HepG2 (cell line): ENCODE results near the gene ABCG1.

Experiments used
- FOSL1 ChIP-seq: sonication (generic); formaldehyde crosslinking; IDR thresholded peaks from 2 replicates; pipeline ENCODE4 v1.9.0; 2021; ENCODE audit warnings: missing genetic modification reagents, borderline replicate concordance
- HOMEZ ChIP-seq: IDR thresholded peaks from 2 replicates; pipeline ENCODE4 v1.6.1; 2016; ENCODE audit warnings: low read depth
- HOXA5 ChIP-seq: sonication (generic); formaldehyde crosslinking; IDR thresholded peaks from 2 replicates; pipeline ENCODE4 v1.4.0; 2020; ENCODE audit warnings: missing genetic modification reagents
- IKZF1 ChIP-seq: fragments of 450-650 bp; IDR thresholded peaks from 2 replicates; pipeline ENCODE4 v1.7.1; 2016
- MXI1 ChIP-seq: IDR thresholded peaks from 3 replicates; pipeline ENCODE4 v1.6.1; 2012; ENCODE audit warnings: low read depth, low read length, inconsistent platforms, borderline replicate concordance
- POLR2AphosphoS2 ChIP-seq: IDR thresholded peaks from 2 replicates; pipeline ENCODE4 v1.6.1; 2011; ENCODE audit warnings: low read depth, low read length, improper control_type of control experiment
- ZNF33B ChIP-seq: sonication (generic); formaldehyde crosslinking; IDR thresholded peaks from 2 replicates; pipeline ENCODE4 v1.5.1; 2020; ENCODE audit warnings: mild to moderate bottlenecking, missing genetic modification reagents
- ZNF776 ChIP-seq: sonication (generic); formaldehyde crosslinking; IDR thresholded peaks from 2 replicates; pipeline ENCODE4 v1.4.0; 2020; ENCODE audit warnings: mild to moderate bottlenecking, missing genetic modification reagents
- TF ChIP-seq, protein P1 (sequence below): sonication (generic); formaldehyde crosslinking; IDR thresholded peaks from 2 replicates; pipeline ENCODE4 v1.4.0; 2020; ENCODE audit warnings: missing genetic modification reagents

DNA sequence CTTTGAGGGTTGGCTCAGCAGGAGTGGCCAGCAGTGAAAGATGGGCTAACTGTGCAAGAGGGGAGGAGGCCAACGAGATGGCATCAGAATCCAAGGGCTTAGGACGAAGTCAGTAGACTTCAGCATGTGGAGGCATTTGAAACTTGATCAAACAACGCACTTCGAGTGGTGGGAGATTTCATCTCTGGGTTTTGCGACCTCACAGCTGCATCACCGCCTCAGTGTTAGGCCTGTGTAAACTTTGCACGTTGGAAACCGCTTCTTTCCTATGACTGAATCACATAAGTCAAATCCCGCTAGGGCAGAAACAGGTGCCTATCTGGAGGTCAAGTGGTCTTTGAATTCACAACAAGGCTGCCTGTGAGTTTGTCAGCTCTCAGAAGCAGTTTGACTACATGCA, 78.4 kb downstream of the ABCG1 start:
- TF ChIP-seq POLR2AphosphoS2 (no peak), HOMEZ (CRISPR knock-in tag) (no peak), FOSL1 (CRISPR knock-in tag) (no peak), MXI1 (no peak), ZNF33B (CRISPR knock-in tag) (no peak), IKZF1 (no peak), HOXA5 (no peak), ZNF776 (CRISPR knock-in tag) (no peak)
- TF ChIP-seq, protein P1, sequence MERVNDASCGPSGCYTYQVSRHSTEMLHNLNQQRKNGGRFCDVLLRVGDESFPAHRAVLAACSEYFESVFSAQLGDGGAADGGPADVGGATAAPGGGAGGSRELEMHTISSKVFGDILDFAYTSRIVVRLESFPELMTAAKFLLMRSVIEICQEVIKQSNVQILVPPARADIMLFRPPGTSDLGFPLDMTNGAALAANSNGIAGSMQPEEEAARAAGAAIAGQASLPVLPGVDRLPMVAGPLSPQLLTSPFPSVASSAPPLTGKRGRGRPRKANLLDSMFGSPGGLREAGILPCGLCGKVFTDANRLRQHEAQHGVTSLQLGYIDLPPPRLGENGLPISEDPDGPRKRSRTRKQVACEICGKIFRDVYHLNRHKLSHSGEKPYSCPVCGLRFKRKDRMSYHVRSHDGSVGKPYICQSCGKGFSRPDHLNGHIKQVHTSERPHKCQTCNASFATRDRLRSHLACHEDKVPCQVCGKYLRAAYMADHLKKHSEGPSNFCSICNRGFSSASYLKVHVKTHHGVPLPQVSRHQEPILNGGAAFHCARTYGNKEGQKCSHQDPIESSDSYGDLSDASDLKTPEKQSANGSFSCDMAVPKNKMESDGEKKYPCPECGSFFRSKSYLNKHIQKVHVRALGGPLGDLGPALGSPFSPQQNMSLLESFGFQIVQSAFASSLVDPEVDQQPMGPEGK = no peak
